ENCODE results near the gene BOC. TPM values are rescaled to one million over a fixed set of nuclear protein-coding genes. Genes with fewer than 3 reads are reported as not detected.

BOC gene
- total RNA-seq, 4 donors from 2014 or later, result 13.7 to 75.7 (median 24.1) TPM

GRCh38 chr3:113205481-113205880 is 5.9 kb upstream of the BOC start:
- no peak overlapping the region for H3K27ac ChIP-seq
- DNase-seq, result no peak
- H3K9me3 ChIP-seq, result no peaks in the 10 kb centered on the region
- intact Hi-C loops (cut with DNase I), result no loop called here
- H3K4me3 ChIP-seq, result no peak overlapping the region
- H3K36me3 ChIP-seq, result no peaks in the 10 kb centered on the region
- peaks cover 0 to 10% (median 3%) of the 10 kb centered on the region in 3 donors for H3K4me1 ChIP-seq
- no peaks in the 10 kb centered on the region for H3K27me3 ChIP-seq
- 30 to 65% methylated on average over 2 of the region's 2 CpGs for WGBS, 2 donors
- TF ChIP-seq CTCF (IDR thresholded peaks at IDR 0.05), result no peak
- TF ChIP-seq POLR2A (IDR thresholded peaks at IDR 0.05), result no peak

- H3K27me3 ChIP-seq, result peaks cover 0 to 23% (median 0%) of the 10 kb centered on the region in 4 donors
- intact Hi-C loops (cut with DNase I), result loop anchor here (10.0 kb wide), 1 partner anchor 54 kb away; no protein-coding TSS in a partner anchor
- H3K9me3 ChIP-seq, result no peaks in the 10 kb centered on the region
- 9 to 19% methylated on average over 4 to 14 of the region's 22 CpGs for WGBS, 2 donors
- TF ChIP-seq CTCF (IDR thresholded peaks at IDR 0.05) (no peak), POLR2A (IDR thresholded peaks at IDR 0.05) (no peak)
- DNase-seq, result no peak
- peak overlapping the region; percentile 64 to 95 (median 67) for H3K4me3 ChIP-seq
- peak overlapping the region; percentile 87 to 94 (median 94) for H3K27ac ChIP-seq
- peaks cover 9 to 59% (median 13%) of the 10 kb centered on the region in 3 donors for H3K4me1 ChIP-seq
- H3K36me3 ChIP-seq, result no peaks in the 10 kb centered on the region
Observed at GRCh38 chr3:113210604-113211329, 590 bp upstream of the BOC start.

- no peak for TF ChIP-seq POLR2A (IDR thresholded peaks at IDR 0.05)
- no peak for TF ChIP-seq CTCF (IDR thresholded peaks at IDR 0.05)
- peak overlapping the region; percentile 87 to 94 (median 94) for H3K27ac ChIP-seq
- H3K9me3 ChIP-seq, result no peaks in the 10 kb centered on the region
- H3K36me3 ChIP-seq, result peaks cover 0 to 10% (median 0%) of the 10 kb centered on the region in 3 donors
- intact Hi-C loops (cut with DNase I), result loop anchor here (10.0 kb wide), 1 partner anchor 53 kb away; no protein-coding TSS in a partner anchor
- H3K27me3 ChIP-seq, result peaks cover 0 to 23% (median 0%) of the 10 kb centered on the region in 4 donors
- peak overlapping the region; percentile 64 to 95 (median 67) for H3K4me3 ChIP-seq
- DNase-seq, result no peak
- 0 to 5% methylated on average over 20 to 23 of the region's 62 CpGs for WGBS, 2 donors
- peaks cover 9 to 74% (median 20%) of the 10 kb centered on the region in 3 donors for H3K4me1 ChIP-seq
Observed at GRCh38 chr3:113212150-113212843, 940 bp downstream of the BOC start.

GRCh38 chr3:113212844-113213375 is 1.6 kb downstream of the BOC start:
- intact Hi-C loops (cut with DNase I), result loop anchor here (10.0 kb wide), 1 partner anchor 52 kb away; no protein-coding TSS in a partner anchor
- Histone ChIP-seq H3K4me1 (peaks cover 9 to 80% (median 20%) of the 10 kb centered on the region in 3 donors), H3K4me3 (peak overlapping the region; percentile 64 to 95 (median 67)), H3K27me3 (peaks cover 0 to 23% (median 0%) of the 10 kb centered on the region in 4 donors), H3K27ac (peak overlapping the region; percentile 87 to 94 (median 94)), H3K36me3 (peaks cover 0 to 14% (median 0%) of the 10 kb centered on the region in 3 donors), H3K9me3 (no peaks in the 10 kb centered on the region)
- no peak for DNase-seq
- WGBS, 2 donors, result 23 to 25% methylated on average over 5 of the region's 5 CpGs
- no peak for TF ChIP-seq POLR2A (IDR thresholded peaks at IDR 0.05)
- no peak for TF ChIP-seq CTCF (IDR thresholded peaks at IDR 0.05)
